Liver (tissue), 3 donors: ENCODE data around the gene LSAMP.

Experiments
- EGR1 ChIP-seq, 2 donors: IDR thresholded peaks; 2 replicates each; pipeline ENCODE4 v1.6.1; 2016 to 2018; ENCODE audit warnings: antibody characterized with exemption in 2 of 2, low read depth in 2 of 2
- GABPA ChIP-seq, 2 donors: IDR thresholded peaks in 1 of 2; conservative IDR thresholded peaks in 1 of 2; 2 replicates each; pipeline ENCODE4 v1.6.1; 2016; ENCODE audit warnings: antibody characterized with exemption in 2 of 2, mild to moderate bottlenecking in 1 of 2, moderate library complexity in 1 of 2
- HNF4A ChIP-seq, 2 donors: conservative IDR thresholded peaks; 2 replicates each; pipeline ENCODE4 v1.6.1; 2016; ENCODE audit warnings: antibody characterized with exemption in 2 of 2, mild to moderate bottlenecking in 2 of 2
- HNF4G ChIP-seq: IDR thresholded peaks from 2 replicates; pipeline ENCODE4 v1.6.1; 2016; ENCODE audit warnings: antibody characterized with exemption
- JUND ChIP-seq, 2 donors: IDR thresholded peaks; 2 replicates each; pipeline ENCODE4 v1.6.1; 2016; ENCODE audit warnings: antibody characterized with exemption in 2 of 2
- MAX ChIP-seq: IDR thresholded peaks from 2 replicates; pipeline ENCODE4 v1.6.1; 2016; ENCODE audit warnings: antibody characterized with exemption
- NR2F2 ChIP-seq: IDR thresholded peaks from 2 replicates; pipeline ENCODE4 v1.6.1; 2016; ENCODE audit warnings: antibody characterized with exemption
- RAD21 ChIP-seq, 2 donors: IDR thresholded peaks; 2 replicates each; pipeline ENCODE4 v1.6.1; 2016; ENCODE audit warnings: antibody characterized with exemption in 2 of 2, mild to moderate bottlenecking in 2 of 2
- RXRA ChIP-seq, 2 donors: IDR thresholded peaks; 2 replicates each; pipeline ENCODE4 v1.6.1; 2017 to 2018; ENCODE audit warnings: antibody characterized with exemption in 2 of 2, mild to moderate bottlenecking in 1 of 2
- SP1 ChIP-seq: IDR thresholded peaks from 2 replicates; pipeline ENCODE4 v1.6.1; 2018; ENCODE audit warnings: antibody characterized with exemption, mild to moderate bottlenecking
- YY1 ChIP-seq: IDR thresholded peaks from 2 replicates; pipeline ENCODE4 v1.6.1; 2016; ENCODE audit warnings: antibody characterized with exemption, mild to moderate bottlenecking
- TF ChIP-seq, protein P1 (sequence below): fragments of 150-350 bp; IDR thresholded peaks from 2 replicates; pipeline ENCODE4 v1.5.1; 2017; ENCODE audit warnings: improper control_type of control experiment, low read depth, low read length; ENCODE audit not compliant: missing input control
- TF ChIP-seq, protein P2 (sequence below): IDR thresholded peaks from 2 replicates; pipeline ENCODE4 v1.6.1; 2016; ENCODE audit warnings: antibody characterized with exemption, mild to moderate bottlenecking
- donor health status: healthy.
- donor health status: healthy.

DNA sequence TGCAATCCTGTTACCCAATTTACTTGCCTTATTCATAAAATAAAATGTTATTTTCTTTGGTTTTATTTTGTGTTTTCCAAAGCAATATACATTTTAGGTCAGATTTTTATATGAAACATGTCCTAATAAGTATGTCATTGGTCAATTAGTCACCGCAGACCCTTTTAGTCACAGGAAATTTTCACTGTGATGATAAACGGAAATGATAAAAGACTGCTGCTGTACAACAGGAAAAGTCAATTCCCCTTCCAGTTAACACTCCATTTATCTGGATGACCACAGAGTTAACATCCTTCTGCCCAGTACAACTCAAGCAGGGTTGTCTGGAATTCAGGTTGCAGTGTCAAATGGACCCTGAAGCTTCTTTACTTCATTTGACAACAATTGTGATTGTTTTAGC lies 175.2 kb downstream of the LSAMP start:
- TF ChIP-seq, protein P1, sequence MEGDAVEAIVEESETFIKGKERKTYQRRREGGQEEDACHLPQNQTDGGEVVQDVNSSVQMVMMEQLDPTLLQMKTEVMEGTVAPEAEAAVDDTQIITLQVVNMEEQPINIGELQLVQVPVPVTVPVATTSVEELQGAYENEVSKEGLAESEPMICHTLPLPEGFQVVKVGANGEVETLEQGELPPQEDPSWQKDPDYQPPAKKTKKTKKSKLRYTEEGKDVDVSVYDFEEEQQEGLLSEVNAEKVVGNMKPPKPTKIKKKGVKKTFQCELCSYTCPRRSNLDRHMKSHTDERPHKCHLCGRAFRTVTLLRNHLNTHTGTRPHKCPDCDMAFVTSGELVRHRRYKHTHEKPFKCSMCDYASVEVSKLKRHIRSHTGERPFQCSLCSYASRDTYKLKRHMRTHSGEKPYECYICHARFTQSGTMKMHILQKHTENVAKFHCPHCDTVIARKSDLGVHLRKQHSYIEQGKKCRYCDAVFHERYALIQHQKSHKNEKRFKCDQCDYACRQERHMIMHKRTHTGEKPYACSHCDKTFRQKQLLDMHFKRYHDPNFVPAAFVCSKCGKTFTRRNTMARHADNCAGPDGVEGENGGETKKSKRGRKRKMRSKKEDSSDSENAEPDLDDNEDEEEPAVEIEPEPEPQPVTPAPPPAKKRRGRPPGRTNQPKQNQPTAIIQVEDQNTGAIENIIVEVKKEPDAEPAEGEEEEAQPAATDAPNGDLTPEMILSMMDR: no peak
- no peak for TF ChIP-seq EGR1 (IDR thresholded peaks at IDR 0.05; ENCODE audit: low read depth in 2 of 2)
- no peak for TF ChIP-seq RAD21 (IDR thresholded peaks at IDR 0.05)
- no peak for TF ChIP-seq MAX
- TF ChIP-seq RXRA (IDR thresholded peaks at IDR 0.05): no peak
- no peak for TF ChIP-seq YY1
- TF ChIP-seq SP1: no peak
- no peak for TF ChIP-seq HNF4G
- no peak for TF ChIP-seq NR2F2
- TF ChIP-seq HNF4A (conservative IDR thresholded peaks at IDR 0.05): no peak
- no peak for TF ChIP-seq JUND (IDR thresholded peaks at IDR 0.05)
- TF ChIP-seq, protein P2, sequence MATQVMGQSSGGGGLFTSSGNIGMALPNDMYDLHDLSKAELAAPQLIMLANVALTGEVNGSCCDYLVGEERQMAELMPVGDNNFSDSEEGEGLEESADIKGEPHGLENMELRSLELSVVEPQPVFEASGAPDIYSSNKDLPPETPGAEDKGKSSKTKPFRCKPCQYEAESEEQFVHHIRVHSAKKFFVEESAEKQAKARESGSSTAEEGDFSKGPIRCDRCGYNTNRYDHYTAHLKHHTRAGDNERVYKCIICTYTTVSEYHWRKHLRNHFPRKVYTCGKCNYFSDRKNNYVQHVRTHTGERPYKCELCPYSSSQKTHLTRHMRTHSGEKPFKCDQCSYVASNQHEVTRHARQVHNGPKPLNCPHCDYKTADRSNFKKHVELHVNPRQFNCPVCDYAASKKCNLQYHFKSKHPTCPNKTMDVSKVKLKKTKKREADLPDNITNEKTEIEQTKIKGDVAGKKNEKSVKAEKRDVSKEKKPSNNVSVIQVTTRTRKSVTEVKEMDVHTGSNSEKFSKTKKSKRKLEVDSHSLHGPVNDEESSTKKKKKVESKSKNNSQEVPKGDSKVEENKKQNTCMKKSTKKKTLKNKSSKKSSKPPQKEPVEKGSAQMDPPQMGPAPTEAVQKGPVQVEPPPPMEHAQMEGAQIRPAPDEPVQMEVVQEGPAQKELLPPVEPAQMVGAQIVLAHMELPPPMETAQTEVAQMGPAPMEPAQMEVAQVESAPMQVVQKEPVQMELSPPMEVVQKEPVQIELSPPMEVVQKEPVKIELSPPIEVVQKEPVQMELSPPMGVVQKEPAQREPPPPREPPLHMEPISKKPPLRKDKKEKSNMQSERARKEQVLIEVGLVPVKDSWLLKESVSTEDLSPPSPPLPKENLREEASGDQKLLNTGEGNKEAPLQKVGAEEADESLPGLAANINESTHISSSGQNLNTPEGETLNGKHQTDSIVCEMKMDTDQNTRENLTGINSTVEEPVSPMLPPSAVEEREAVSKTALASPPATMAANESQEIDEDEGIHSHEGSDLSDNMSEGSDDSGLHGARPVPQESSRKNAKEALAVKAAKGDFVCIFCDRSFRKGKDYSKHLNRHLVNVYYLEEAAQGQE: no peak
- TF ChIP-seq GABPA (IDR thresholded peaks at IDR 0.05 in 1 of 2, conservative IDR thresholded peaks at IDR 0.05 in 1 of 2): no peak
